ENCODE data around the gene FGL2. TPM values are rescaled to one million over a fixed set of nuclear protein-coding genes. Genes with fewer than 3 reads are reported as not detected.
"Not testable (repeated sequence)": the region's sequence is repeated elsewhere in the genome, so short reads cannot be mapped to it uniquely, and the experiment has no call there.

FGL2 gene
- total RNA-seq, 1 donor from 2014 or later, result 0.17 TPM

DNA sequence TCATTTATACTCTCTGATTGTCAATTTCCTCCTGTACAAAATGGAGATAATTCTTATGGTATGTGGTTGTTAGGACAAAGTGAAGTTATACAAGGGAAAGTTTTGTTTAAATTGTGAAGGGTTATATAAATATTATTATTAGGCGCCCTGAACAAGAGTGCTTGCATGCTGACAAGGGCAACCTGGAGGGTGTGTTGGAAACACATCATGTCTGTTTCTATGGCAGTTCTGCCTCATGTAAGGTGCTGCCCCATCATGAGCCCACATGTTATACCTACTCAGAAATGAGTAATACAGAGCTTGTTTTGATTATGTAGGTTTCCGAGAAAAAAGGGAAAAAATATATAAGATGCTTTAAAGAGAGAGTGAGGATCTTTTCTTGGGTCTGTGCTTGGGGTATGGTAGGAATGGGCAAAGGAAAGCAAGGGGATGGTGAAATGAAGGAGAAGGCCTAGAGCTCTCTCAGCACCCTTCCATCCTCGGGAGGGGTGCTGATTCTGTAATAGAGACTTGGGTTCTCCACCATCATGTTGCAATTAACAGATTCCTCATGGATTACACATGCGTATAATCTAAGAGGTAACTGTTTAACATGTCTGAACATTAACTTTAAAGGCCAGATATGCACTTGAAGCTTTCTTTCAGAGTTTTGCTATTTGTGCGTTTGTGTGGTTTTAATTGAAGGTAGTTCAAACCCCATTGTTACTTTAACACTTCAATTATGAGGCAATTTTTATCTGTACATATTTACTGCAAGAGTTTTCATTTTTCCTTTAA, 43.8 kb downstream of the FGL2 start:
- DNase-seq, result not testable (repeated sequence)

- not testable (repeated sequence) for DNase-seq
These were observed 44.6 kb downstream of the FGL2 start for GRCh38 chr7:77154917-77155464.

DNA sequence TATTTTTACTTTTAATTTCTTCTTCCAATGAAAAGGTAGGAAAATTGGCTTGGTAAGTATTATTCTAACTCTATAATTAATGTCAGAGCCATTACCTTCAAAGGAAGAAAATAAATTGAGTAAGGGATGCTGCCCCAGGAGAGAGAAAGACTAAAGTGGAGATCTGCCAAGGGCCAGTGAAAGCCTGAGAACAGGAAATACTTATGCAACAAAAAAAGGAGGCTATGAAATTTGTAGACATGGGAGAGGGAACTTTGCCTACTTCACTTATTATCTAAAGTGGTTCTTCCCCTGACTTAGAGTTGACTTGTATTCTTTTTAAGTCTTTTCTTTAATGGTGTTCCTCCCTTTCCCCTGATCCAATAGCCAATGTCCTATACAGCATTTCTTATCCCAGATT, 47.4 kb downstream of the FGL2 start:
- DNase-seq, result not testable (repeated sequence)

Other genes with a start within 250 kb of the FGL2 start
- gene SPDYE17, start 167.5 kb downstream of the FGL2 start, total RNA-seq, result not detected in 2 replicates
- 0.51 TPM in 1 of 2 replicates, not detected in the other for gene SPDYE18, start 137.3 kb downstream of the FGL2 start, total RNA-seq
- gene CCDC146, start 77.2 kb downstream of the FGL2 start, total RNA-seq, result 1.4 and 2.4 TPM in 2 replicates
- gene GSAP, start 216.5 kb upstream of the FGL2 start, total RNA-seq, result 5.4 and 6.9 TPM in 2 replicates